ENCODE measurements around the gene PRPF8. TPM values are rescaled to one million over a fixed set of nuclear protein-coding genes. Genes with fewer than 3 reads are reported as not detected.
A peak's percentile ranks its signal among the peaks of the same experiment; 100 is the strongest.

Gene PRPF8
- total and polyA plus RNA-seq, 5 donors, result 72.1 to 187 (median 146) TPM

- DNase-seq (peak; percentile 100), ATAC-seq (peak; percentile 80 to 85)
- Histone ChIP-seq H3K4me3 (ENCODE audit: low read length) (peak overlapping the region; percentile 90), H3K4me1 (ENCODE audit: control insufficient read depth, insufficient read depth, low read length) (peaks cover 10% of the 10 kb centered on the region), H3K27me3 (ENCODE audit: control insufficient read depth, insufficient read depth) (no peaks in the 10 kb centered on the region), H3K9me3 (ENCODE audit: control insufficient read depth, low read length) (no peaks in the 10 kb centered on the region), H3K27ac (ENCODE audit: low read length) (peak overlapping the region; percentile 100)
- intact Hi-C loops (cut with DNase I), result no loop called here
- under 1% methylated on average over 70 of the region's 70 CpGs for WGBS
Measured at GRCh38 chr17:1716076-1716911, 31.6 kb upstream of the PRPF8 start.

- no peak for DNase-seq
- Histone ChIP-seq H3K27me3 (ENCODE audit: control insufficient read depth, insufficient read depth) (no peaks in the 10 kb centered on the region), H3K4me3 (ENCODE audit: low read length) (peak overlapping the region; percentile 90), H3K4me1 (ENCODE audit: control insufficient read depth, insufficient read depth, low read length) (peaks cover 10% of the 10 kb centered on the region), H3K9me3 (ENCODE audit: control insufficient read depth, low read length) (no peaks in the 10 kb centered on the region), H3K27ac (ENCODE audit: low read length) (peak overlapping the region; percentile 97)
- no peak for ATAC-seq
- 2% methylated on average over 23 of the region's 23 CpGs for WGBS
- intact Hi-C loops (cut with DNase I), result no loop called here
Measured at GRCh38 chr17:1715803-1716075, 31.1 kb upstream of the PRPF8 start.

GRCh38 chr17:1714980-1715802 is 30.5 kb upstream of the PRPF8 start:
- intact Hi-C loops (cut with DNase I), result loop anchor here in 1 of 4 donors (5.0 kb wide), 1 partner anchor 43 kb away; no protein-coding TSS in a partner anchor
- no peaks in the 10 kb centered on the region for H3K9me3 ChIP-seq (ENCODE audit: control insufficient read depth, low read length)
- no peaks in the 10 kb centered on the region for H3K27me3 ChIP-seq (ENCODE audit: control insufficient read depth, insufficient read depth)
- H3K27ac ChIP-seq (ENCODE audit: low read length), result peak overlapping the region; percentile 97
- DNase-seq (peak; percentile 96 to 97 (median 97)), ATAC-seq (peak; percentile 69 to 70)
- WGBS, result 1% methylated on average over 32 of the region's 32 CpGs
- H3K4me1 ChIP-seq (ENCODE audit: control insufficient read depth, insufficient read depth, low read length), result peaks cover 10% of the 10 kb centered on the region
- peak overlapping the region; percentile 90 for H3K4me3 ChIP-seq (ENCODE audit: low read length)

GRCh38 chr17:1714427-1714979 is 29.8 kb upstream of the PRPF8 start:
- 3% methylated on average over 19 of the region's 19 CpGs for WGBS
- Histone ChIP-seq H3K27me3 (ENCODE audit: control insufficient read depth, insufficient read depth) (no peaks in the 10 kb centered on the region), H3K4me1 (ENCODE audit: control insufficient read depth, insufficient read depth, low read length) (peaks cover 10% of the 10 kb centered on the region), H3K27ac (ENCODE audit: low read length) (peak overlapping the region; percentile 97), H3K9me3 (ENCODE audit: control insufficient read depth, low read length) (no peaks in the 10 kb centered on the region), H3K4me3 (ENCODE audit: low read length) (peak overlapping the region; percentile 90)
- intact Hi-C loops (cut with DNase I), result loop anchor here in 1 of 4 donors (5.0 kb wide), 1 partner anchor 42 kb away; no protein-coding TSS in a partner anchor
- peak; percentile 99 to 100 (median 99) for DNase-seq
- ATAC-seq, result peak; percentile 58 to 68

GRCh38 chr17:1713878-1714426 is 29.3 kb upstream of the PRPF8 start:
- no peak for ATAC-seq
- no peaks in the 10 kb centered on the region for H3K9me3 ChIP-seq (ENCODE audit: control insufficient read depth, low read length)
- DNase-seq, result peak in 2 of 3 donors; percentile 64 to 67
- H3K4me3 ChIP-seq (ENCODE audit: low read length), result peak overlapping the region; percentile 90
- peaks cover 10% of the 10 kb centered on the region for H3K4me1 ChIP-seq (ENCODE audit: control insufficient read depth, insufficient read depth, low read length)
- intact Hi-C loops (cut with DNase I), result loop anchor here in 1 of 4 donors (5.0 kb wide), 1 partner anchor 42 kb away; no protein-coding TSS in a partner anchor
- WGBS, result 12% methylated on average over 11 of the region's 11 CpGs
- no peaks in the 10 kb centered on the region for H3K27me3 ChIP-seq (ENCODE audit: control insufficient read depth, insufficient read depth)
- peak overlapping the region; percentile 85 for H3K27ac ChIP-seq (ENCODE audit: low read length)

- ATAC-seq (no peak), DNase-seq (peak in 2 of 3 donors; percentile 8 to 10)
- H3K4me1 ChIP-seq (ENCODE audit: control insufficient read depth, insufficient read depth, low read length), result peaks cover 10% of the 10 kb centered on the region
- intact Hi-C loops (cut with DNase I), result loop anchor here in 1 of 4 donors (5.0 kb wide), 1 partner anchor 41 kb away; no protein-coding TSS in a partner anchor
- WGBS, result 69% methylated on average over 10 of the region's 10 CpGs
- peak overlapping the region; percentile 85 for H3K27ac ChIP-seq (ENCODE audit: low read length)
- peak overlapping the region; percentile 90 for H3K4me3 ChIP-seq (ENCODE audit: low read length)
- H3K9me3 ChIP-seq (ENCODE audit: control insufficient read depth, low read length), result no peaks in the 10 kb centered on the region
- no peaks in the 10 kb centered on the region for H3K27me3 ChIP-seq (ENCODE audit: control insufficient read depth, insufficient read depth)
Measured at GRCh38 chr17:1713160-1713877, 28.7 kb upstream of the PRPF8 start.

- no peak overlapping the region for H3K27ac ChIP-seq (ENCODE audit: low read length)
Measured at GRCh38 chr17:1712271-1712670, 27.6 kb upstream of the PRPF8 start.

GRCh38 chr17:1711804-1712203 is 27.1 kb upstream of the PRPF8 start:
- DNase-seq (no peak), ATAC-seq (no peak)
- intact Hi-C loops (cut with DNase I), result loop anchor here in 1 of 4 donors (5.0 kb wide), 1 partner anchor 40 kb away; no protein-coding TSS in a partner anchor
- H3K27ac ChIP-seq (ENCODE audit: low read length), result no peak overlapping the region
- 68% methylated on average over 4 of the region's 4 CpGs for WGBS
- H3K27me3 ChIP-seq (ENCODE audit: control insufficient read depth, insufficient read depth), result no peaks in the 10 kb centered on the region
- peaks cover 8% of the 10 kb centered on the region for H3K4me1 ChIP-seq (ENCODE audit: control insufficient read depth, insufficient read depth, low read length)
- H3K9me3 ChIP-seq (ENCODE audit: control insufficient read depth, low read length), result no peaks in the 10 kb centered on the region
- H3K4me3 ChIP-seq (ENCODE audit: low read length), result no peak overlapping the region

More at GRCh38 chr17:1712271-1712670, 27.6 kb upstream of the PRPF8 start:
- ATAC-seq, result no peak
- H3K9me3 ChIP-seq (ENCODE audit: control insufficient read depth, low read length), result no peaks in the 10 kb centered on the region
- peaks cover 8% of the 10 kb centered on the region for H3K4me1 ChIP-seq (ENCODE audit: control insufficient read depth, insufficient read depth, low read length)
- H3K27me3 ChIP-seq (ENCODE audit: control insufficient read depth, insufficient read depth), result no peaks in the 10 kb centered on the region
- no peak overlapping the region for H3K4me3 ChIP-seq (ENCODE audit: low read length)
- 92% methylated on average over 8 of the region's 8 CpGs for WGBS
- intact Hi-C loops (cut with DNase I), result loop anchor here in 1 of 4 donors (5.0 kb wide), 1 partner anchor 40 kb away; no protein-coding TSS in a partner anchor
- peak in 1 of 3 donors; percentile 59 for DNase-seq

GRCh38 chr17:1710807-1711553 is 26.3 kb upstream of the PRPF8 start:
- intact Hi-C loops (cut with DNase I), result loop anchor here in 1 of 4 donors (5.0 kb wide), 1 partner anchor 39 kb away; no protein-coding TSS in a partner anchor
- Histone ChIP-seq H3K4me3 (ENCODE audit: low read length) (peak overlapping the region; percentile 55), H3K4me1 (ENCODE audit: control insufficient read depth, insufficient read depth, low read length) (peaks cover 8% of the 10 kb centered on the region), H3K9me3 (ENCODE audit: control insufficient read depth, low read length) (no peaks in the 10 kb centered on the region), H3K27me3 (ENCODE audit: control insufficient read depth, insufficient read depth) (no peaks in the 10 kb centered on the region), H3K27ac (ENCODE audit: low read length) (peak overlapping the region; percentile 5)
- peak in 1 of 3 donors; percentile 67 for DNase-seq
- 41% methylated on average over 14 of the region's 14 CpGs for WGBS
- ATAC-seq, result no peak
